HG03442 (cell line): ENCODE results near the gene CYGB.

Source experiments
- ATAC-seq: cut with Tn5 transposase; IDR thresholded peaks from one replicate; pipeline ENCODE4 v1.9.1; 2021; ENCODE audit warnings: mild to moderate bottlenecking, moderate library complexity; ENCODE audit not compliant: unreplicated experiment

Gene CYGB

DNA sequence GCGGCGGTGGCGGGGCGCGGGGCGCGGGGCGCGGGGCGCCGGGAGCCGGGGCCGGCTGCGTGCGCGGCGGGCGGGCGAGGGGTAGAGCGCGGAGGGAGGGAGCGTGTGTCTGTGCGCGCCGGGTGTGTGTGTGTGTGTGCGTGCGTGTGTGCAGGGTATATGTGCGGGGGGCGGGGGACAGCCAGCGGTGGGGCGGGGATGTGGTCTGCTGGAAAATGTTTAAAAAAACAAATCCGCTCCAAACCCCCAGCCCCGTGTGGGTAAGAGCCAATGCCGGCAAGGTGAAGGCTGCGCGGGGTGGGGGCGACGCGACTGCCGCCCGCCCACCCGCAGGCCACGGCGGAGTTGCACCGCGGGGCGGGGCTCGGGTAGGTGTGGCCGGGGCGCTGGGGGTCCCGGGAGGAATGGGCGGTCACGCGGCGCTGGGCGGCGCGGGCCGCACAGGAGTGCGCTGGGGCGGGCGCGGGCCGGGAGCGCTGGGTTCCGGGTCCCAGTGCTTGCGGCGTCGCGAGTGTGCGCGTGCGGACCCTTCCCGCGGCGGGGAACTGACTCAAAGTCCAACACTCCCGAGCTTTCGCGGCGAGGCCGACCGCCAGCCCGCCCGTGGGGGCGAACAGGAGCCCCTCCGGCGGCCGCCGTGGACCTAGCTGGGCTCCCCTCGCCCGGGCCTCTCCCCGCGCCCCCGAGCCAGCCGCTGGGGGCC, at the start of gene CYGB:
Gene CYGB, minus strand, starts transcription at position 132 of the 703 bp plus-strand sequence. CDS start 167 bp downstream, outside the sequence.
- no peak for ATAC-seq

DNA sequence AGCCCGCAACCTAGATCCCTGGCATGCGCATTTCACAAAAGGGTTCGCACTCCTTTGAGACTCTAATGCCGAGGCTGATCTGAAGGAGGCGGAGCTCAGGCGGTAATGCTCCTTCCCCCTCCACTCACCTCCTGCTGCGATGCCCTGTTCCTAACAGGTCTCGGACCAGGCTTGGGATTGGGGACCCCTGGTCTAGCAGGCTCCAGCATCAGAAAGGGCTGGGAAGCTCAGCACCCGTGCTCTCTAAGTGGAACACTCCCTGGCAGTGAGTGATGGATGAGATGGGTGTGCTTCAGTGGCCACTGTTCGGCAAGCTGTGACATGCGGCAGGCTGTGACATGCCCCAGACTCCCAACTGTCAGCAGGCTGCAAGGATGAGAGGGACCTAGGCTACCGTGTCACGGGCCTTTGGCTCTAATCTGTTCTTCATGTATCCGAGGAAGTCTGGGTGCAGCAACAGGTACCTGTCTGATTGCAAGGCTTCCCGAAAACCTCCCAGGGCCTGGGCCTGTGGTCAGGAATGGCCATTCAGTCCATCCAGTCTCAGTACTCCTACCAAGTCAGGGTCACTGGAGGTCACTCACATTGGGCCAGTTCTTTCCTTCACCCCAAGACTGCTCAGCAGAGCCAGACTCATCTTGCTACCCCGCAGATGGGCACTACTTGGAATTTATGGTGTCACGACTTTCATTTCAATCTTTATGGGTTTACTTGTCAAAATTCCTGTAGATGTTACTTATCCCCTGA, 49.4 kb upstream of the CYGB start:
- no peak for ATAC-seq

DNA sequence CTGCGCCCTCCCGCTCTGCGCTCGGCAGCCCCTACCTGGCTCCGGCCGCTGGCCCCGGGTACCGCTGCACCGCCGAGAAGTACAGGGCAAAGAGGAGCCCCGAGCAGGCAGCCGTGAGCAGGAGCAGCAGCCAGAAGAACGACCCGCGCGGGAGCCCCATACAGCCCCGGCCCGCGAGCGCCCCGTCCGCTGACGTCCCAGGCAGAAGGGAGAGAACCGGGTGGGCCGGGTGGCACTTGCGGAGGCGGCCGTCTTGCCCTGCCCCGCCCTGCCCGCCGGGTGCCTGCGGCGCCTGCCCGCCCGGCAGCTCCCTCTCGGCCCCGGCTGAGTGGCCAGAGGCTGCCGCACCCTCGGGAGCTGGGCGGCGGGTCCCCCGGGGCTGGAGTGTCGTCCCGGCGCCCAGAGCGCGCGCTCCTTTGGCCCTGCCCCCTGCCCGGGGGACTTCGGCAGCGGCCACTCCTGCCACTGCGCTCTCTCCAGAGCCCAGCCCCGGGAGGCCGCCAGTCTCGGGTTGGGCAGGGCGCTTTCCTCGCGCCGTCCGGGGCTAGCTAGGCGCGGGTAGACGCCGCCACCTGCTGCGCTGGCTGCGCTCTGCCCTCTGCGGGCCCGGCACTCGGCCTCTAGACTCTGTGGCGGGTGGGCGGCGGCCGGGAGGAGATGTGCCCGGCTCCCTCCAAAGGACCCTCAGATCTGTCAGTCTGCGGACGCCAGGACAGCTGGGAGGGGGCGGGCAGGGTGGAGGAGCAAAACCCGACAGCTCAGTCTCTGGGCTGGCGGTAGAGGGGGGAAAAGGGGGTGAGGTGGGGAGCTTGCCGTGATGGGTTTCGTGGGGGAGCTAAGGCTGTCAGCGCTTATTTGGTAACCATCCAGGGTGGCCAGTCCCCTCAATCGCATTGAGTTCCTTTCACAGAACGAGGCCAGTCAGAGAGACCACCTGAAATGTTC, 48.4 kb upstream of the CYGB start, which contains the start of gene ST6GALNAC2:
Gene ST6GALNAC2, minus strand, starts transcription at position 212 of the 945 bp plus-strand sequence. Its CDS starts 52 bp downstream, at position 160.
- ATAC-seq: no peak

DNA sequence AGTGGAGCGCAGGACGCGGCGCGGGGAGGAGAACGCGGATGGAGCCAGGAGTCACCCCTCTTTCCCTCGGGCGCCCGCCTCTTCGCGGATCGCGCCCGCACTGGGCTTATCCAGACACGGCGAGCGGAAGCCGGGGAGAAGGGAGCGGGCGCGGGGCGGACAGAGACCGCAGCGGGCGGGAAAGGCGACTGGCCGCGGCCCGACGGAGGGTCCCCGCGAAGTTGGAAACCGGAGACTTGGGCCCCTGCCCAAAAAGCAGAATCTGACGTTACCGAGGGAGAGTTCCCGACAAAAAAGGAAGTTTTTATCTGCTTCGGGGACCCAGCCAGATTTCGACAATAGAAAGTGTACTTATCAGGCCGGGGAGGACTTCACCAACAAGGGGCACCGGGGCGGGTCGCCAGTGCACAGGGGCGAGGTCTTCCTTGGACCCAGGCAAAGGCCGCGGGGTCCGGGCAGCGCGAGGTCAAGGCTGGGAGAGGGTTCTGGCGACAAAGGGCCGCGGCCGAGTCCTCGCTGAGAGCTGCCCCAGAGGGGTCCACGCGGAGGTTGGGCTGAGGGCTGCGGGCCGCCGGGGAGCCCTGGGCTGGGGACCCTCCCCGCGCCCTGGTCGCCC, 47.6 kb upstream of the CYGB start:
- no peak for ATAC-seq

DNA sequence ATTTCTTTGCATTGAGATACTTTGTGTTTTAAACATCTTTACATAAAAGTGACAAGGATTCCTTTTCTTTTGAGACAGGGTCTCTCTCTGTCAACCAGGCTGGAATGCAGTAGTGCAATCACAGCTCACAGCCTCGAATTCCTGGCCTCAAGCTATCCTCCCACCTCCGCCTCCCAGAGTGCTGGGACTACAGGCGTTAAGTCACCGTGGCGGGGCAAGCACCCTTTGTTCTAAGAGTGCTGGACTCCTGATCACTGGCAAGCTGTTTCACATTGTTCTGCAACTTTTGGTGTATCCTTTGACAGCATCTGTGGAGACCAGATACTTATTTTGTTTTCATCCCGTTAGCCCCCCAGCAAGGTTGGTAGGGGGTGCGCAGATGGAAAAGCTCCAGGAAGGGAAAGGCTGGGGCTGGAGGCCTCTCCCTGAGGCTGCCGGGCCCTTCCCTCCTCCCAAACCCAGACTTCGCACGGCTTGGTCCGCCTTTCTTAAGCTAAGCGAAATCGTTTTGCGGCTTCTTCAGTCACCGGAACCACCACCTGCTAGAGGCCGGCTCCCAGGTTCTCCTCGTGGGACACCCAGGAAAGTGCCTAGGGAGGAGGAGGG, 47.0 kb upstream of the CYGB start:
- no peak for ATAC-seq

DNA sequence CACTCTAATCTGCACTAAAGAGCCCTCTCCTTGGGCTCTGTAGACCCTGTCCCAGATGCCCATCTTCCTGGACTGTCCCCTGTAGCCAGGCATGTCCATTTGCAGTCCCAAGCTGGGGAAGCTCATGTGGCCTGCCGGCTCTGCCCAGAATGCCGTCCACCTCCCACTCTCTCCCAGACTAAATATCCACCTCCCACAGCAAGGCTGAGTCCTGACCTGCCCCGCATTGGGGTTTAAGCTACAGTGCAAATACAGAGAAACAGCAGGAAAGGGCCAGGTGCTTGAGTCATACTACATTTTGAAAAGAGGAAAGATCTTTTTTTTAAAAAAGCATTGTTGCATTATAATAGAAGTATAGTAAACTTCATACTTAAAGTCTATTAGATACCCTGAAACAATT, 45.2 kb upstream of the CYGB start:
- no peak for ATAC-seq

DNA sequence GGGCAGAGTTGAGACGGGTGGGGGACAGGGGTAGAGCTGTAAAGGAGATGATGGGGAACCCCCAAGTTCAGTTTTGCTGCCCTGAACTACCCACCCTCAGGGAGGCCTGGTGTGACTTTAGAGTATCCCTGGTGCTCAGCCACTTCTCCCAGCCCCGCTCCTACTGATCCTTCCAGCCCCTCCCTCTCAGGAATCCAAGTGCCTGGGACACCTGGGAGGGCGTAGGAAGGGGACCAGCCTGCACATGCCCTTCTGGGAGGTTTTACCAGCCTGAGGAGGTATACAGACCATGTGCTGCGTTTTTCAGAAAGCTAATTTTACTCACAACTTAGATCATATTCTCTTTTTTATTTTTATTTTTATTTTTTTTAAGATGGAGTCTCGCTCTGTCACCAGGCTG, 44.0 kb upstream of the CYGB start:
- ATAC-seq: no peak

DNA sequence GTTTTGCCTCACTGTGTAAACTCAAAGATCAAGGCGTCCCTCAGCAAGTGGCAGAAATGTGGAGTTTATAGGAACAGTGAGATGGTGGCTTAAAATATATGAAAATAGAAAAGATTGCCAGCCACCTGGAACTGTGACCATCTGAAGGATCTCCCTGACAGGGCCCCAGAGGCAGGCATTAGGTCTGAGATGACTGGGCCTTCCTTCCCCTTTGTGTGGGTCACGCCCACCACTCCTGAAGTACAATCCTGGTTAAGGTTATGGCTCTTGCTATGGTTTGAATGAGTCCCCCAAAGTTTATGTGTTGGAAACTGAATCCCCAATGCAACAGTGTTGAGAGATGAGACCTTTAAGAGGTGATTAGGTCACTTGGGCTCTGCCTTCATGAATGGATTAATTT, 41.8 kb upstream of the CYGB start:
- ATAC-seq: no peak

DNA sequence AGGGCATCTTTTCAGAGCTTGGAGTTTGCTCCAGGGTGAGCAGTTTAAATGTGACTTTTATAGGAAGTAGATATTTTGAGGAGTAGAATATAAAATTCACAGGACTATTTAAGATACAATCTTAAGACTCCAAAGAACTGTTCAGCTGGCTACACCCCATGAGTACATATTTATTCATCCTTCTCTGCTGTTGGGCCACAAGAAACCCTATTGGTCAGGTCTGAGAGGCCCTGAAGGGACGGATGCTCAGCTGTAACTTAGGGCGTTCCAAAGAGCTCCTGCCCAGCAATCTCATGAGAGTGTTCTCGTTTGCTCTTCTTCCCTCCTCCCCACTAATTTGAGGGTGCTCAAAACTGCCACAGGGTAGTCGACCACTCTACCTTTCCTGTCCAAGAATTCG, 40.9 kb upstream of the CYGB start:
- no peak for ATAC-seq

DNA sequence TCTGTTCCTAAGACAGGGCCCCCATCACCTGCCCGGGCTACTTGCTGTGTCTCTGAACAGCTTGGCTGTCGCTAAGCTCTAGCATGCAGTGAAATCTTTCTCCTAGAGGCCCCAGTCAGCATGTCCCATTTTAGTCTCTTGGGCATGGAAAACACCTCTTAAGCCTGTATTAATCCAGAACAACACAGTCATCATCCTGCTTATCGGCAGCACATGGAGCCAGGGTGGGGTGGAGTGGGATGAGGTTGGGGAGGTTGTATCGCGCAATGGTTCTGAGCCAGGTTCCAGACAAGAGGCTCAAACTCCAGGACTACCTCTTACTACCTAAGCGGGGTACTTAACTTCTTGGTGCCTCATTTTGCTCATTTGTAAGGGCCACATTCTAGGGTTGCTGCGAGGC, 40.4 kb upstream of the CYGB start:
- no peak for ATAC-seq

DNA sequence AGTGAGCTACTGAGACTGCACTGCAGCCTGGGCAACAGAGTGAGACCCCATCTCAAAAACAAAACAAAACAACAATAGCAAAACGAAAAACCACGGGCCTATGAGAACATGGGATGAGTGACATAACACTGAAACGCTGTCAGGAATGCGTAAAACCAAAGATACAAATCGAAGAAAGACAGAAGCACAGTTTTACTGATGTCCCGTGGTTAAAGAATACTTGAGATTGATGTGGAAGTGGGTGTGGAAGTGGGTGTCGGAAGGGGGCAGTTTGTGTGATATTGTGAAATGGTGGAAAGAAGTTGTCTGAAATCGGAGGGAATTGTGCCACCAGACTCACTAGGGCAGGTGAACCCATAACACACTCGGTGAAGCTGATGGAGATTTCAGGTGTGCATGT, 38.7 kb upstream of the CYGB start:
- no peak for ATAC-seq

DNA sequence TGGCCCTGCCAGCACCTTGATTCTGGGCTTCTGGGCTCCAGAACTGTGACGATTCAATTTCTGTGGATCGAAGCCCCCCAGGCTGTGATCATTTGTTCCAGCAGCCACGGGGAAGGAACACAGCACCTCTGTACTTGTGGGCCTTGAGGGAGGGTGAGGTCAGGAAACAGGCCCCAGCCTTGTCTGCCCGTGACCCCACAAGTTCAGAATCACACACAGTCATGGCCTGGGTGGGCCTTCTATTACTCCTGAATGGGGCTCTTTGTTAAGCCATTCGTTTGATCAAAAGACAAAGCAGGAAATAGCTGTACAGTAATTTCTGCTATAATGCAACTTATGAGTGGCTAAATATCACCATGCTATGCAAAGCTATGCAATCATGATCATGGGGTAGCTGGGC, 38.1 kb upstream of the CYGB start:
- no peak for ATAC-seq

DNA sequence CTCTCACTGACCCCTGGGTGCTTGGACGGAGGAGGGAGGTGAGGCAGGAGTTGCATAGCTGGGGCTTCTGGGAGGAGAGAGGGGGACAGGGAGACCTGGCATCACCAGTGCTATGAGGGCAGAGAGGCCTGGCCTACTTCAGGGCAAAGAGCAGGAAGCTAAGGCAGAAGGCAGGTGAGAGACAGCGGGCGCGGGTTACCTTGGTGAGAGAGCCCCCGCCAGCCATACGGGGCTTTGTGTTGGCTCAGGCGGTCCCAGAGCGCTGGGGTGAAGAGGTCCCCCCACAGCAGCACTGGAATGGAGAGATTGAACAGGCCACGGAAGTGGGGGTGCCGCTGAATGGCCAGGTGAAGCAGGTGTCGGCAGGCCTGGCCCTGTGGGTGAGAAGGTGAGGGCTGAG, 36.7 kb upstream of the CYGB start:
- ATAC-seq: no peak

DNA sequence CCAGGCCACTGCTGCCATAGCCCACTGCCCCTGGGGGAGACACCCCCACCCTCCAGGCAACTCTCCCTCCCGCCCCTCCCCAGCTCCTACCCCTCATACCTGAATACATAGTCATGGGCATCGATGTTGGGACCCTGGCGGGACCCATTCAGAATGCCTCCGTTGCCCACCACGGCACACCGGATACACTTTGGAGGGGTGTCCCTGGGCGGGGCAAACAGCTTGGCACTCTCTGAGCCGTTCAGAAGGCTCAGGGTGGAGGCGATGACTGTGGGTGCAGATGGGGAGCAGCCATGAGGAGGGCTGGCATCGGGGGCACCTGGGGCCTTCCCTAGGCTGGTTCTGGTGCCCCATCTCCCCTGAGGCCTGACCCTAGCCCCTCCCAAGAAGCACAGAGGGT, 35.6 kb upstream of the CYGB start:
- ATAC-seq: no peak

DNA sequence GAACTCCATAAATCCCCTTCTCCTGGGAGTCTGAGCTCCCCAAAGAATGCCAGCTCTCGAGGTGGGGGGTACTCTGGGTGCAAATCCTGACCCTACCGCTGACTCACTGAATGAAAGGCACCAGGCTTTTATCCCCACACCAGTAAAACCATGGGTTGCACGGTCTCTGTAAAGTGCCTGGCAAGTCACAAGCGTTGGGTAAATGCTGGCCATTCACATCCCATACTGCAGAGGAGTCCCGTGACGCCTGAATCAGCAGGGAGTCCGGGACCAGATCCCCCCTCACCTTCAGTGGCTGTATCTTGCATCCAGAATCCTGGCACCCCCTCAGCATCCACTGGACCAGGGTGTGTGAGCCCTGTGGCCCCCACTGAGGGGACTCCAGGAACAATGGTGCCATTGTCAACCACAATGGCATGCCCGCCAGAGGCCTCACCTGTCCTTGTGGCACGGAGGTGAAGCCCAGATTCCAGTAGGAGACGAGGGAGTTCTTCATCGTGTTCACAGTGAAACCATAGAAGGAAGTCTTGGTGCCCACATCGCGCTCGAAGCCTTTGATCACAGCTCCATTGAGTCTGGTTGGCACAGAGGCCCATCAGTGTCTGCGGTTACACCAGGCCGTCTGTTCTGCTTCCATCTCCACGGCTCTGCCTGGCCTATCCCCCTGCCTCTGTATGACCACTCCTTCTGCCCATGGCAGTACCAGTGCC, 34.8 kb upstream of the CYGB start:
- ATAC-seq: no peak

DNA sequence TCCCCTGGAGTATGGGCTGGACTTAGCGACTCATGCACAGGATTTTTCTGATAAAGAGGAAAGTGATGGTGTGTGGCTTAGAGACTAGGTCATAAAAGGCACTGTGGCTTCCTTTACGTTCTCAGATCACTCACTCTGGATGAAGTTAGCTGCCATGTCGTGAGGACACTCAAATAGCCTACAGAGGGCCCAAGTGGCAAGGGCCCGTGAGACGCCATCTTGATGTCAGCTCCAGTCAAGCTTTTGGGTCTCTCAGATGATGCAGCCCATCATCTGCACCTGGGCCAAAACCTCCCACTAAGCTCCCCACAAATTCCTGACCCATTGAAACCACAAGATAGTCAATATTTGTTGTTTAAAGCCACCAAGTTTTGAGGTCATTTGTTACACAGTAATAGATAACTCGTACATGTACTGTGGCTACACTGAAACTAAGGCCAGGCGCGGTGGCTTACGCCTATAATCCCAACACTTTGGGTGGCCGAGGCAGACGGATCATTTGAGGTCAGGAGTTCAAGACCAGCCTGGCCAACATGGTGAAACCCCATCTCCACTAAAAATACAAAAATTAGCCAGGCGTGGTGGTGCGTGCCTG, 33.5 kb upstream of the CYGB start:
- no peak for ATAC-seq

DNA sequence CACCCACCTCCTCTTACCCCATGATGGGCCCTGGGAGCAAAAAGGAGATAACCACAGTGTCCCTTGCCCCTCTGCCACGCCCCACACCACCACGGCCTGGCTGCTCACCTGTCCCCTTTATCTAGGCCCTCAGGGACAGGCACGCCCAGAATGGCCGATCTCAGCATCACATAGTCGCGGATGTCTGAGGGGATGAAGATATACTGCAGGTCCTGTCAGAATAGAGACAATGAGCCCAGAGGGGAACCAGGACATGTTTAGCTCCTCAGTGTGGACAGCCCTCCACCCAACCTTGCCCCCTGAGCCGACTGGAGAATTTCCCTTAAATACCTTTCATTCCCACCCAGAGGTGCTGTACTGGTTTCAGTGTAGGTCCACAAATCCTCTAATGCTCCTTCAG, 32.9 kb upstream of the CYGB start:
- ATAC-seq: no peak

DNA sequence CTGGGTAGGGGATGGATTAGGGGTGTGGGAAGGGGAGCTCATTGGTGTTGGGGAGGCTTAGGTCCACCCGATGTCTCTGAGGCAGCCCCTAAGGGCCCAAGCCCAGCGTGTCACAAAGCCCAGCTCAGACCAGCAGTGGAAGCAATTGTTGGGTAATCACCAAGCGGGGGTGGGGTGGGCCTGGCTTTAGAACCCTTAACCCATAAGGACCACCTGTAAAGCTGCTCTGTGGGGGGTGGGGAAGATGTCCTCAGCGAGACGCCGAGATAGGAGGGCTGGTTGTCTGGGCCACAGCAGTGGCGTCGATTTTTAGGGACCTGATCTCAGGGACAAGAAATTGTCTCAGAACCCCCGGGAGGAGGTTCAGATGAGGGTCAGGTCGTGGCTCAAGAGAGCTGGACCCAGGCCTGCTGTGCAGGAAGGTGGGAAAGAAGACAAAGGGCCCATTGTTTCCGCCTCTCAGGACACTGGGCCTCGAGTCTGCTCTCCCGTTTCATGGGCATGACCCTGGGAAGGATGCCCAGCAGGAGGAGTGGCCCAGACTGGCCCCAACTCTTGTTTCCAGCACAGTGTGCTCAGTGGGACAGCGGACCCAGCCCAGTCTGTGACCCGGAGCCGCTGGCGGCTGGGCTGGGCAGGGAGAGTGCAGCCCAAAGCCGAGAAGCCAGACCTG, 32.2 kb upstream of the CYGB start:
- ATAC-seq: no peak

DNA sequence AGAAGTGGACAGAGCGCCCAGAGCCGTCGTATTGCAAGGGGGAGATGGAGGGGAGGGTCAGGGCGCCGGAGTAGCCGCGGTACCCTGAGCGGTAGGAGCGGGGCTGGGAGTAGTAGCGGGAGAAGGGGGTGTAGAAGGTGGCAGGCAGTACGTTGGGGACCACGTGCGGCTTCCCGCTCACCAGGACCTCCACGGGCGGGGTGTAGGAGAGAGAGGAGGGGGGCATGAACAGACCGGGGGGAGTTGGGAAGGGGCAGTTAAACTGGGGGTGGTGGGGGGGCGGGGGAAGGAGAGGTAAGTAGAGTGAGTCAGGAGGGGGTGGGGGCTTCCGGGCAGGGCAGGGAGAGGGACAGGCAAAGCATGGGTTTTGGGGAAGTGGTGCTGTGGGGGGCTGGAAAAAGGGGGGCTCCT, 31.3 kb upstream of the CYGB start:
- ATAC-seq: no peak
